KG1 (cell line): ENCODE data around the gene DENND1B.
"Not testable (repeated sequence)": the region's sequence is repeated elsewhere in the genome, so short reads cannot be mapped to it uniquely, and the experiment has no call there.

Experiments used
- DNase-seq: peaks from one replicate; lab custom pipeline; 2025; lab: John Stamatoyannopoulos, UW

Gene DENND1B

DNA sequence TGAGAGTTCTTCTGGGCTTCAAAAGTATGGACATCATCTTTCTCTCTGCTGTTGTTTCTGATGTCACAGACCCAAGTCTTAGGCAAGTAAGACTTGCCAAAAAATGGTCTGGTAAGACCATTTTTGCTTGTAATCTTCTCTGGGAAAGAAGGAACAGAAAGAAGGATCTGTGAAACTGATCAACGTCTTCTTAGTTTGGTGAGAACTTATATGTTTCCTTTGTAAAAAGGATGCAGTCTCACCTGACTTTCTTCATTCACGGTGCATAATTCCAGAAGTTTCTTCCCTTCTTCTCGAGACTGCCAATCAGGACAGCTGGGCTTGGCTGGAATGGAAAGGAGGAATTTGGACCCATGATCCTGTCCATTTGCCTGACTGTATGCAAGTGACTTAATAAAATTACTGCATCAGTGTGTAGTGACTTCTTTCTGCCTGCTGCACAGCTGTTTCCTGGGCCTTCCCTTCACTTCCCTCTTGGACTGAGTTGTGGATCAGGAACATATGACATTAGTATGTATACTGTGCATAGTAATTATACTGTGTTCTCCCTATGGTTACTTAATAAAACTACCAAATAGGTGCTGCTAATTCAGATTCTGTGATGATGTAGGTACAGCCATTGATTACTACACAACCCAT is 7.6 kb upstream of the DENND1B start:
- no peak for DNase-seq

DNA sequence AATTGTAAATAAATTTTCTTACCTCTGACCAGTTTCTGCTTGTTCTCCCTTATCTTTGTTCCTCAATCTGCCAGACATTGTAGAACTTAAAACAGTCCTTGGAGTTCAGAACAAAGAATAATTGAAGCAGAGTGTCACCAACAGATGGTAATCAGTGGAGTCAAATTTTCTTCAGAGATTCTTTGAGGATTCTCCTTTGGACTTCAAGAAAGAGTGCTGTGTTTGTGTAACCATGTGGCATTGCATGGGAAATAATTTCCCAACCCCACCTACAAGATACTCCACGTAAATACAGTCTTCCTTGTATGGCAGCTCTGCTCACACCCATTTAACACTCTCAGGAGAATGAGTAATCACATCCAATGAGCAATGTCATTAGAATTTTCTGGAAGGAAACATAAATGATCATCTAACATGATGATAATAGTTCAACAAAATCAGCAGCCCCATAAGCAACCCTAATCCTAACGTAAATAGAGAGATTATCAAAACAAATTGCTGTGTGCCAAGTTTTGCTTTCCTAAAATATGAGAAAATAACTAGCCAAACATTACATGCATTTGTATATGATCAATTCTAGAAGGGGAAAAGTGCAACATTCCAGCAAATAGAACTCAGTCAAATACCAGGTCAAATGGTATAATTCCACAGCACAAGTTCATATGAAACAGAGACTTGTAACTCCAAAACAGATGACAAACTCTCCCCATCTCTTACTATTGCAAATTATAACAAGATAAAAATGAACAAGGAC is 6.9 kb upstream of the DENND1B start:
- no peak for DNase-seq

DNA sequence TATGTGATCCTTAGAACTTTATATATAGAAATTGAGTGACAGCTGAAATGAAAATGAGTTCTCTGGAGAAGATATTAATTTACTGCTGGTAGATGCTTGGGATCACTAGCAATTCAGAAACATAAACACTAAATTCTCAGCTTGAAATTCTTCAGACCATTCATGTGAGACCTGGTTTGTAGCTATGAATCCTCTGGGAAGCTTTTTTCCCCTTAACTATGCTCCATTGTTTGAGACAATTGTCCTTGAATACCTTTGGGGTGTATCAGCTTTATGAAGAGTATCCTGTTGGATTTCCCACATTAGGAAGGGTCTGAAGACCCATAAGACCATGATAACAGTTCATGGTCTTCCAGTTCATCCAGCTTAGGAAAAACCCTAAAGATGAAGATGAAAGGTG is 4.6 kb upstream of the DENND1B start:
- DNase-seq = no peak

DNA sequence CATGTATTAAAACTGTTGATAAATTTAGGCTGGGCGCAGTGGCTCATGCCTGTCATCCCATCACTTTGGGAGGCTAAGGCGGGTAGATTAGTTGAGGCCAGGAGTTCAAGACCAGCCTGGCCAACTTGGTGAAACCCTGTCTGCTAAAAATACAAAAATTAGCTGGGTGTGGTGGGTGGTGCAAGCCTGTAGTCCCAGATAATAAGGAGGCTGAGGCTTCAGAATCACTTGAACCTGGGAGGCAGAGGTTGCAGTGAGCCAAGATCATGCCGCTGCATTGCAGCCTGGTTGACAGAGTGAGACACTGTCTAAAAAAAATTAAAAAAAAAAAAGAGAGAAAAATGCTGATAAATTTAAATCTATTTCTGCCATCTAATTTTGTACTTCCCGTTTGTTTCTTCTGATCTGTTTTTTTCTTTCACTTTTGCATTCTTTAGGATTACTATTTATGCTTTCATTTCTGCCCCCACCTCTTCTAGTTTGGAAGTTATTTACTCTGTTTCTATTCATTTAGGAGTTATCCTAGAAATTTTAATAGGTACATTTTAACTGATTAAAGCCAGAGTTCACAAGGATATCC is 3.2 kb upstream of the DENND1B start:
- DNase-seq = no peak

DNA sequence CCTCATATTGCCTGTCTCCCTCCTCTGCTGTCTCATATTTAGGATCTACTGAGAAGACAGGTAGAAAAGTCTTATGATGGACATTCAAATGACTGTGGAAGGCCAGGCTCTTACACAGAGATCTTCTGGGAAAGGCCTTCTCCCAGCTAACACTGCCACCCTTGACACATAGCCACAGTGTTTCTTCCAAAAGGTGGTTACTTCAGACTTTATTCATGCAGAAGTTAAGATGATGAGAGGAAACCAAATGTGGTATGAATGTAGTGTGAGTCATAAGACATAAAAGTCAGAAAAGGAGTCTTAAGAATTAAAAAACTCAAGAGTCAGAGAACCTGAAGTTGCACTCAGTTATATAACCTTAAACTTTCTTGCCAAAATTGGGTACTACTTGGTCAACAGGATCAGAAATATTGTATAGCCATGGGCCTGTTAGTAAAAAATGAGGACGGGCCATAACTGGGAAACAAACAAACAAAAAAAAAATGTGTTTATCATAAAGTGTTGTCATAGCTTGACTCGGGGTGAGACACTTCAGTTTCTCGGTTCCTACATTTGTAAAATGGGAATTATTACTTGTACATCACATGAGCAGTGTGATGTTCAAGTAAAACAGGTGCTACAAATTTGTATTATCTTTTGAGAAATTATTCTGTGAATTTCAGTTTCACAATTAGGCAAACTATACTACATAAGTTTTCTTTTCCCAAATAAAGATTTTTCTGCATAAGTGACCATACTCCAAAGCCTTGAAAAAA is 1.2 kb upstream of the DENND1B start:
- DNase-seq = peak; percentile 71

DNA sequence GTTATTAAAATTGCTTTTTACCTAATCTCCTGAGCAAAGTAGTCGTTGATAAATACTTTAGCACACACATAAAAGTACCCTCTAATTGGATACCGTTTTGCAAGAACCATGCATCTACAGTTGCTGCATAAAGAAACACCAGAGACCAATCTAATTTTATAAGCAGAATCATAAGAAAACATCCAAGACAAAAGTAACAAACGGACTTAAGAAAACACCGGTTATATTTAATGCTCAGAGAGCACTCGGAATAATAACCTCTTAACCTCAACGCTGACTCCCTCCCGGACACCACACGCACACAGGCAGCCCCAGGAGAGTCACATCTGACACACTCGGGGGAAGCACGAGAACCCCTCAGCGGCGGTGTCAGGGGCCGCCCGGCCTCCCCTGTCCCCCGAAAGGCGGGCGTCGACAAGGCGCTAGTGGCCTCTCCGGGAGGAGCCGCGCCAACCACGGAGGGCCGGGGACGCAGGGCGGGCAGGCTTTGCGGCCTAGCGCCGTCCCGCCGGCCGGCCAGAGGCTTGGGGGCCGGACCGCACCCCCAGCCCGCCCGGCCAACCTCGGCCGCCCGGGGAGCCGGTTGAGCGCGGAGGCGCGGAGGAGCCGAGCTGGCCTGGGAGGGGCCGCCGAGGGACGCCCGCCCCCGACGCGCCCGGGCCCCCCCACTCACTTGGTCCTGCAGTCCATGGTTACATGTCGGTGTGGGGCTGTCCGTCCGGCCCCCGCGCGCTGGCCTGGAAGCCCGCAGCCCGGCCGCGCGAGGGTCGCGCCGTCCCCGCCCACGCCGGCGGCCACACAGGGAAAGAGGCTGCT is 606 bp downstream of the DENND1B start:
- DNase-seq = no peak

DNA sequence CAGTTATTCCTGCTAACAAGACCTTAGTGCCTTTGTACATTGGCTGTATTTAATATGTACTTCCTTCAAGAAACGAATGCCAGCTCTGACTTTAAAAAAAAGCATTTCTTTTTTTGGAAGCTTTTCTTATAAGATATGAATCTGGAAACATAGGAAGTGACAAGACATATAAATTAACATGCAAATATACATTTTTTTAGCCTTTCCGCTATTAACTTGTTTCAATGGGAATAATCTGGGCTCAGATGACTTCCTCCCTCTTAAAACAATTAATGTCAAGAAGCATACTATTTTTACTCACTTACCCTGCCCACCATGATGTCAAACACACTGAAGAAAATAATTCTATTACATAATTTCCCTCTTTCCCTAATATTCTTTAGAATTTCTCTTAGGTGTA is 1.4 kb downstream of the DENND1B start:
- no peak for DNase-seq

DNA sequence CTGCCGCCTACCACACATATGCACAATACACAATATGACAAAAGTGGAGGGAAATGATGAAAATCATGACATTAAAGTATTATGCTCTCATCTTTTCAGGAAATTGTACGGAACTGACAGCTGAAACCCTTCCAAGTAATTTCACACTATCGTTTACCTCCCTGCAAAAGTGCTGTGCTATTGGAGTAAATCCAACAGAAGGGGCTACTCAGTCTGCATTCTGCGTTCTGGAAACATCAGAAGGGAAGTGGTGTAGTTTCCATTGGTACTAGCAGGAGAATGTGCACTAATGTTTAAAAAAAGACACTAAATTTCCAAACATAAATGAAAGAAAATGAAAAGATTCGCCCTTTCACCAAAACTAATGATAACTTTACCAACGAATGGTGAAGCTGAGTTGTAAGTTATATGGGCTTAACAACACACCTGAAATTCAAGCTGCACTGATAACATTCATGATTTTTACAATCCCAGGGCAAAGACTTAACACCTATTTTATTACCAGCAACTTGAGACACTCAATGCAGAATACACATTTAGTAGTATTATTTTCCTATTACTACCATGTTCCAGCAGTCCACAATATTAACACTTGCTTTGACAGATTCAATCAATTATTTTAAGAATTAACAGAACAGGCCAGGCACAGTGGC is 3.2 kb downstream of the DENND1B start:
- no peak for DNase-seq

DNA sequence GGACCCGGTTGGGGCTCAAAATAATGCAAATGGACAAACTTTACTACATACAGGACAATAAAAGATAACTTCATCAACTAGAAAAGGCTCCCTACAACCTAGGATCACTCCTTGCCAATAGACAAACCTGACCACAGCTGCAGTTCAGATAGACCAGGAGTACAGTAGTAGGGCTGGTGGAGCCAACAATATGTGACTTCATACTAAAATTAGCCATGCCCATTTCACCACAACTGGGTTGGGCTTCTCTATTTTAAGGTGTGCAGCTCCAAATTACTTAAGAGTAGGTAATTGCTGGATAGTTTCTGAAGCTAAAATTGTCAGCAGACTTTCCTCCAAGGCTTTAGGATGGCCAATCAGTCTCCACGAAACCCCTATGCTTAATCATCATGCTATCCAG is 3.9 kb downstream of the DENND1B start:
- no peak for DNase-seq

DNA sequence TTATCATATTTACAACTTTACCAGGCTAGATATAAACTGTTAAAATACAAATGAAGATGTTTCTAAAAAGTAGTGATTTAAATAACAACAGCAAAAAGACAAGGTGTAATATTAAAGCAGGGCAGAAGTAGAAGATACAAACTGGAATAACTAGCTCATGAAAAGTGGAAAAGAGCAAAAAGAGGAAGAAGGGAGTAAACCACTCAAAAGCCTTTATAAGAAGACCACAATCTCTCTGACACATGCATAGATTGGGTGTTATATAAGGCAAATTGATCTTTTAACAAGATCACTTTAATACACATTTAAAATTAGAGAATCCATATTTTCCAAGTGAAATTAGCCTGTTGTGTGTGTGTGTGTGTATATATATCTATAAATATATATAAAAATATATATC is 5.0 kb downstream of the DENND1B start:
- DNase-seq = no peak

DNA sequence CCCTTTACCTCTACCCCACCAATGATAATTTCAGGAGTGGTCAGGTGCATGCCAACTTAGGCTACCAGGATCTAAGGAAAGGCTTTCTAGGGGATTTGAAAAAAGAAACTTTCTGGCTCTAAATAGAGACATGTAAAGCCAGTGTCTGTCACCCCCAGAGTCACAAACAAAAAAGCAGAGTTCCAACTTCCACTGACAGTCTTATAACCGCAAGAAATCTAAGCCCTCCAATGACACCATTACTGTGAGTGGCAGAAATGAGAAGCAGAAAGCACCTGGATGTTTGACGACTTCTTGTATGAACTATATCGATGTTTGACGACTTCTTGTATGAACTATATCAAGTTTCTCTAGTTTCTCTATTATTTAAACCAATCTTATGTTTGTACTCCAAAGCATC is 6.0 kb downstream of the DENND1B start:
- no peak for DNase-seq

DNA sequence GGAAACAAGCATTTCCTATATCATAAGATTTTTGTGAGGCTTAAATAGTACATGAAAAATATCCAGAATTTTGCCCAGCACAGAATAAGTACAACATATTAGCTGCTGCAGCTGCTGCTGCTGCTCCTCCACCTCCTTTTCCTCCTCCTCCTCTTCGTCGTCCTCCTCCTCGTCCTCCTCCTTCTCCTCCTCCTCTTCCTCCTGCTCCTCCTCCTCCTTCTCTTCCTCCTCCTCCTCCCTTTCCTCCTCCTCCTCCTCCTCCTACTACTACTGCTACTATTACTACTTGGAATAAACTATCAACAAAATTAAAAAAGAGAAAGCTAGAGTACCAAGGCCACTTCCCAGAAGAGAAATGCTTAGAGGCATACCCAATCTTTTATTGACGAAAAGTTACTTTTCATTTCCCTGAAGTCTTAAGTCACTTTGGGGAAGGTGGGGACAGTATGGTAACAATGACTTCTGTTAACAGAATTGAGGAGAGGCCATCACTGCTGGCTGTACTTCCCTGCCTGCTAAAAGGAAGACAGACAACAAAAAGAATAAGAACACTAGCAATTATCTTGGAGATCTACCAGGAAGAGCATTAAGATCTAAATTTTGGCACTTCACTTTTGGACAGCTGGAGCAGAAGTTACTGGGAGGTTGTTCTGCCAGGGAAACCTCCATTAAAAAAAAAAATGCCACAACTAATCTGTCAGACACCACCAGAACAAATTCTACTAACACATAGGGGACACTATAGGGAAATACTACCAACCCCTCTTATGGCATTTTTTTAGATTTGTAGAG is 7.1 kb downstream of the DENND1B start:
- no peak for DNase-seq

DNA sequence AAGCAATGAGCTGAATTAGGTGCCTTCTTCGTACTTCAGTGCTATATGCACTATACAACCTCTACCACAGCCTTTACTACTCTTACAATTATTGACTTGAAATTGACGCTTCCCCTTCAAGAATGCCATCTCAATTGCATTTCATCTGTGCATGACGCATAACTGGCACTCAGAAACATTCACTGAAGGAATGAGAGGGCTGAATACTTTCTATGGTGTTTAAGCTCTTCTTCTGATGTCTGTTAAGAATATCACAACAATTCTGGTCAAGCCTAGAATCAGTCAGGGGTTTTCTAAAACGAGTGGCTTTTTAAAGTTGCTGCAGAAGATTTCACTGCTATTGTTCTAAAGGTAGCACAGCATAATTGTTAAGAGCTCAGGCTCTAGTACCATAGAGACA is 11.5 kb downstream of the DENND1B start:
- DNase-seq = no peak

DNA sequence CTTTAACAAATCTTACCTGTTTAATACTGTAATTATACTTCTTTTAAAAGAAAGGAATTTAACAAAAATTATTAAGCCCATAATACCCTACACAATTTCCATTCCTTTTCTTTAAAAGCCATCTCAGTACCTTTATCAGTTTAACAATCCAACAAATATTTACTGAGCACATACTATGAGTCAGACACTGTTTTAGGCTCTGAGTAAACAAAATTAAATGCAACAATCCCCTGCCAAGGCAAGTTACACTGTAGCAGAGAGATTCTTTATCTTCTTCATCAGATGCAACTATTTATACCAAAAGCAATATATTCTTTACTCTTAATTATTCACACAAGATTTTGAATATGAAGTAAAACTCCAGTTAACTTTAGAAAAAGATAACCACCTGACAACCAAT is 12.0 kb downstream of the DENND1B start:
- no peak for DNase-seq

DNA sequence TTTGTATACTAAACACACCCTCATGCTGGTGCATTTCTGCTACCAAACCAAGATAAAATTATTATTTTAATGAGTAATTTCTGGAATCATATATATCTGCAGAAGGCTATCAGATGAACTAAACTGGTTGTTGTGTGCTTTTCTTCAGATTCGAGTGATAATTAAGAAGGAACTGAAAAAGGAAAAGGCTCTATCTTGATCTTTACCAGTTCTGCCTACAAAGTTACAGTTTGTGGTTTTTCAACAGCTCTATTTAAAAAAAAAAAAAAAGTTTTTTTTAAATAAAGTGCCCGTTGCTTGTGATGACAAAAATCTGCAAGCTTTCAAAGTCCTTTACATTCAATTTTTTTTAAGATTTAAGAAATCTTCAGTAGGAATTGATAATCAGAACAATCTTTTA is 13.6 kb downstream of the DENND1B start:
- DNase-seq = peak; percentile 81

DNA sequence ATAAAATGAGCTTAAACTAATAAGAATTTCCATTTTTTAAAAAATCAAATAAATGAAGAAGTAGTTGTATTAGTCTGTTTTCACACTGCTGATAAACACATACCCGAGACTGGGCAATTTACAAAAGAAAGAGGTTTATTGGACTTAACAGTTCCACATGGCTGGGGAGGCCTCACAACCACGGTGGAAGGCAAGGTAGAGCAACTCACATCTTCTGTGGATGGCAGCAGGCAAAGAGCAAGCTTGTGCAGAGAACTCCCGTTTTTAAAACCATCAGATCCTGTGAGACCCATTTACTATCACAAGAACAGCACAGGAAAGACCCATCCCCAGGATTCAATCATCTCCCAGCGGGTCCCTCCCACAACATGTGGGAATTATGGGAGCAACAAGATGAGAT is 19.7 kb downstream of the DENND1B start:
- DNase-seq = not testable (repeated sequence)

DNA sequence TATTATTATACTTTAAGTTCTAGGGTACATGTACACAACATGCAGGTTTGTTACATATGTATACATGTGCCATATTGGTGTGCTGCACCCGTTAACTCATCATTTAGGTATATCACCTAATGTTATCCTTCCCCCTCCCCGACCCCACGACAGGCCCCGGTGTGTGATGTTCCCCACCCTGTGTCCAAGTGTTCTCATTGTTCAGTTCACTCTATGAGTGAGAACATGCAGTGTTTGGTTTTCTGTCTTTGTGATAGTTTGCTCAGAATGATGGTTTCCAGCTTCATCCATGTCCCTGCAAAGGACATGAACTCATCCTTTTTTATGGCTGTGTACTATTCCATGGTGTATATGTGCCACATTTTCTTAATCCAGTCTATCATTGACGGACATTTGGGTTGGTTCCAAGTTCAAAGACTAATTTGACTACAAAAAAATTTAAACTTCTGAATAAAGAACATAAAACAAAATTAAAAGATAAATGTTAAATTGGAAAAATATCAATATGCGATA is 22.6 kb downstream of the DENND1B start:
- not testable (repeated sequence) for DNase-seq

DNA sequence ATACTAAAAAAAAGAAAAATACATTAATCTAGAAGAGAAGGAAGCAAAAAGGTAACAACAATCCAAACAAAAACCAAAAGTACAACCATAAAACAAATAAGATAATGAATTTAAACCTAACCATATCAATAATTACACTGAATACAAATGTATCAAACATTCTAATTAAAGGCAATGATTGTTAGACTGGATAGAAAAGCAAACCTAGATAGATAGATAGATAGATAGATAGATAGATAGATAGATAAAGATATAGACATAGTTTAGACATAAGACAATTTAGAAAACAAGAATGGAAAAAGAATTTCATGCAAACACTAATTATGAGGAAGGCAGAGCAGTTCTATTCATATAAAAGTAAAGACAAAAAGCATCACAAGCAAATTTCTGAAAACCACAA is 24.9 kb downstream of the DENND1B start:
- DNase-seq = no peak

DNA sequence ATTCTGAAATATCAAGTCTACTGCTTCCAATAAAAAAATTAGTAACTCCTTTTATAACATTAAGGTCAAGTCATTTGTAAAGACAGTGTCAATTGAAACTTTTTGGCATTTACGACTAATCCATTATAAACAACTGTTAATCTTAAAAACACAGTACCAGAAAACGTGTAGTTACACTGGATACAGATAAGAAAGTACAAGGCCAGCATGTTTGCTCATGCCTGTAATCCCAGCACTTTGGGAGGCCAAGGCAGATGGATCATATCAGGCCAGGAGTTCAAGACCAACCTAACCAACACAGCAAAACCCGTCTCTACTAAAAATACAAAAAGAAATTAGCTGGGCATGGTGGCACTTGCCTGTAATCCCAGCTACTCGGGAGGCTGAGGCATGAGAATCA is 29.4 kb downstream of the DENND1B start:
- DNase-seq = no peak

DNA sequence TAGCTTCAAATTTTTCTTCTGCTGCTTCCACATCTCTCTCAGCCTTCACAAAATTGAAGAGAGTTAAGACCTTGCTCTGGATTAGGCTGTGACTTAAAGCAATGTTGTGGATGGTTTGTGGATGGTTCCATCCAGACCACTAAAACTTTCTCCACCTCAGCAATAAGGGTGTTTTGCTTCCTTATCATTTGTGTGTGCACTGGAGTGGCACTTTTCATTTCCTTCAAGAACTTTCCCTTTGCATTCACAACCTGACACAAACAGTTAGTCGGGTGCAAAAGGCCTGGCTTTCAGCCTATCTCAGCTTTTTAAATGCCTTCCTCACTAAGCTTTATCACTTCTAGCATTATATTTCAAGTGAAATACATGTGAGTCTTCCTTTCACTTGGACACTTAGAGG is 30.3 kb downstream of the DENND1B start:
- no peak for DNase-seq
